Jurkat, Clone E6-1 (cell line): Measurements from ENCODE around the gene LARGE1.
A peak's percentile ranks its signal among the peaks of the same experiment; 100 is the strongest.

Source experiments
- DNase-seq: peaks from one replicate; pipeline ENCODE4 v3.0.0-alpha.2; 2011; ENCODE audit warnings: low read depth, low spot score
- H3K4me3 ChIP-seq: 2 replicates; pipeline ENCODE4 v1.5.1; 2011; ENCODE audit warnings: mild to moderate bottlenecking, low read length, control low read depth, moderate library complexity

LARGE1 gene

GRCh38 chr22:33455036-33455435 is 465.2 kb downstream of the LARGE1 start:
- no peak for DNase-seq
- H3K4me3 ChIP-seq, result no peak overlapping the region

- H3K4me3 ChIP-seq, result no peak overlapping the region
- no peak for DNase-seq
Measured at GRCh38 chr22:33451866-33452469, 468.3 kb downstream of the LARGE1 start.

GRCh38 chr22:33450756-33451155 is 469.5 kb downstream of the LARGE1 start:
- DNase-seq, result no peak
- no peak overlapping the region for H3K4me3 ChIP-seq

GRCh38 chr22:33447733-33448132 is 472.5 kb downstream of the LARGE1 start:
- no peak overlapping the region for H3K4me3 ChIP-seq
- DNase-seq, result no peak

GRCh38 chr22:33443683-33444082 is 476.6 kb downstream of the LARGE1 start:
- DNase-seq, result no peak
- H3K4me3 ChIP-seq, result no peak overlapping the region

- no peak for DNase-seq
- no peak overlapping the region for H3K4me3 ChIP-seq
Measured at GRCh38 chr22:33440756-33441155, 479.5 kb downstream of the LARGE1 start.

- H3K4me3 ChIP-seq, result no peak overlapping the region
- DNase-seq, result no peak
Measured at GRCh38 chr22:33438273-33438672, 482.0 kb downstream of the LARGE1 start.

- no peak overlapping the region for H3K4me3 ChIP-seq
- no peak for DNase-seq
Measured at GRCh38 chr22:33431300-33431699, 489.0 kb downstream of the LARGE1 start.

- no peak overlapping the region for H3K4me3 ChIP-seq
- no peak for DNase-seq
Measured at GRCh38 chr22:33429281-33429680, 491.0 kb downstream of the LARGE1 start.

GRCh38 chr22:33427461-33427860 is 492.8 kb downstream of the LARGE1 start:
- H3K4me3 ChIP-seq, result no peak overlapping the region
- peak; percentile 15 for DNase-seq

GRCh38 chr22:33426451-33426850 is 493.8 kb downstream of the LARGE1 start:
- DNase-seq, result no peak
- H3K4me3 ChIP-seq, result no peak overlapping the region

GRCh38 chr22:33421859-33422258 is 498.4 kb downstream of the LARGE1 start:
- no peak overlapping the region for H3K4me3 ChIP-seq
- no peak for DNase-seq

GRCh38 chr22:33418484-33418883 is 501.8 kb downstream of the LARGE1 start:
- DNase-seq, result no peak
- no peak overlapping the region for H3K4me3 ChIP-seq

- H3K4me3 ChIP-seq, result no peak overlapping the region
- DNase-seq, result no peak
Measured at GRCh38 chr22:33415401-33415800, 504.9 kb downstream of the LARGE1 start.

GRCh38 chr22:33409079-33409478 is 511.2 kb downstream of the LARGE1 start:
- DNase-seq, result no peak
- no peak overlapping the region for H3K4me3 ChIP-seq

GRCh38 chr22:33405194-33405593 is 515.1 kb downstream of the LARGE1 start:
- no peak overlapping the region for H3K4me3 ChIP-seq
- no peak for DNase-seq

- no peak for DNase-seq
Measured at GRCh38 chr22:33404723-33405122, 515.6 kb downstream of the LARGE1 start.

GRCh38 chr22:33402325-33402724 is 518.0 kb downstream of the LARGE1 start:
- H3K4me3 ChIP-seq, result no peak overlapping the region
- no peak for DNase-seq

More at GRCh38 chr22:33404723-33405122, 515.6 kb downstream of the LARGE1 start:
- H3K4me3 ChIP-seq, result no peak overlapping the region

- no peak overlapping the region for H3K4me3 ChIP-seq
- DNase-seq, result no peak
Measured at GRCh38 chr22:33401291-33401690, 519.0 kb downstream of the LARGE1 start.

- no peak for DNase-seq
- no peak overlapping the region for H3K4me3 ChIP-seq
Measured at GRCh38 chr22:33400891-33401290, 519.4 kb downstream of the LARGE1 start.

GRCh38 chr22:33400061-33400840 is 520.0 kb downstream of the LARGE1 start:
- H3K4me3 ChIP-seq, result no peak overlapping the region
- no peak for DNase-seq
